ENCODE results near the gene STX3. TPM values are rescaled to one million over a fixed set of nuclear protein-coding genes. Genes with fewer than 3 reads are reported as not detected.
"Not testable (repeated sequence)": the region's sequence is repeated elsewhere in the genome, so short reads cannot be mapped to it uniquely, and the experiment has no call there.

Gene STX3
- polyA plus RNA-seq, 2 donors = 8.9 to 10.6 TPM

DNA sequence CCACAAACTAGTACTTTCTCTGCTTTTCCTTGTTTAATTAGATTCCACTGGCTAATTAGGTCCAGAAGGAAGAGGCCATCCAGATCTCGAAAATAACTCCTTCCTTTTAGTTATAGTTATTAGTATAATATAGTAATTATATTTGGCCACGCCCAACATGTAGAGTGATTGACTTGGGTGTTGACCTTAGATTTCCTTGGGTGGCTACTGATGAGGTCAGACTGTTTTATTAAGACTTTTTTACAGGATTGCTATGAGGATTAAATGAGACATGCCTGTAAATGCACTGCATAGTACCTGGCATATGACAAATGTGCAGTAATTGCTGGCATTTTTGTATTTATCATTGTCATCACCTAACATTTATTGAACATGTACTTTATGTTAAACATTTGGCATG, 26.9 kb downstream of the STX3 start:
- no peak overlapping the region for H3K27ac ChIP-seq (ENCODE audit: low read depth in 2 of 2, low read length in 1 of 2)
- no peaks in the 10 kb centered on the region for H3K27me3 ChIP-seq (ENCODE audit: control insufficient read depth in 1 of 2, insufficient read depth in 2 of 2, low read length in 2 of 2)
- WGBS, 2 donors = 72 to 86% methylated on average over 2 of the region's 2 CpGs
- no peaks in the 10 kb centered on the region for H3K9me3 ChIP-seq (ENCODE audit: control insufficient read depth in 2 of 2, insufficient read depth in 1 of 2, low read depth in 1 of 2, low read length in 1 of 2)
- peaks cover 0 to 3% of the 10 kb centered on the region in 2 donors for H3K36me3 ChIP-seq (ENCODE audit: control insufficient read depth in 2 of 2, insufficient read depth in 2 of 2, low read length in 1 of 2)
- H3K4me3 ChIP-seq (ENCODE audit: low read depth in 1 of 2, low read length in 2 of 2) = no peak overlapping the region
- H3K4me1 ChIP-seq (ENCODE audit: control insufficient read depth in 2 of 2, insufficient read depth in 2 of 2, low read length in 1 of 2) = peaks cover 0 to 1% of the 10 kb centered on the region in 2 donors

DNA sequence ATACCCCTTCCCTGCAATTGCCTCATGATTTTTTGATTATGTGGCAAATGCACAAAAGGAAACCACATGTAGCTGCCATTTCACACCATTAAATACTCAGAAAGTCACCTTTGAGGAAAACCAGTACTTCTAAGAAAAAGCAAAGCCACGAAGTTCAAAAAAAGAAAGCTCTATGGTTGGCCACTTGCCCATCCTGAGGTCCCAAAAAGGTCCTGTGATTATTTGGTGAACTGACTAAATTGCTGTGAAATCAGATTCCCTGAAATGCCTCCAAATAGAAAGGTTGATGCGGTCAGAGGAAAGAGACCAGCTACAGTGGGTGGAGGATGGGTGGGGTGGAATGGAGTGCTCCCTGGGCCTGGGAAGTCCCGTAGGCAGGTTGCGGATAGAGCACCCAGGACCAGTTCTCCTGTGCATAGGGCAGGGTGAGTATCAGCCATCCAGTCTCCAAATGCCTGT, 28.5 kb downstream of the STX3 start:
- Histone ChIP-seq H3K36me3 (ENCODE audit: control insufficient read depth in 2 of 2, insufficient read depth in 2 of 2, low read length in 1 of 2) (peaks cover 0 to 3% of the 10 kb centered on the region in 2 donors), H3K27ac (ENCODE audit: low read depth in 2 of 2, low read length in 1 of 2) (no peak overlapping the region), H3K27me3 (ENCODE audit: control insufficient read depth in 1 of 2, insufficient read depth in 2 of 2, low read length in 2 of 2) (no peaks in the 10 kb centered on the region), H3K4me3 (ENCODE audit: low read depth in 1 of 2, low read length in 2 of 2) (no peak overlapping the region), H3K4me1 (ENCODE audit: control insufficient read depth in 2 of 2, insufficient read depth in 2 of 2, low read length in 1 of 2) (peaks cover 0 to 4% of the 10 kb centered on the region in 2 donors), H3K9me3 (ENCODE audit: control insufficient read depth in 2 of 2, insufficient read depth in 1 of 2, low read depth in 1 of 2, low read length in 1 of 2) (no peaks in the 10 kb centered on the region)
- WGBS, 2 donors = 74 to 82% methylated on average over 4 of the region's 4 CpGs

DNA sequence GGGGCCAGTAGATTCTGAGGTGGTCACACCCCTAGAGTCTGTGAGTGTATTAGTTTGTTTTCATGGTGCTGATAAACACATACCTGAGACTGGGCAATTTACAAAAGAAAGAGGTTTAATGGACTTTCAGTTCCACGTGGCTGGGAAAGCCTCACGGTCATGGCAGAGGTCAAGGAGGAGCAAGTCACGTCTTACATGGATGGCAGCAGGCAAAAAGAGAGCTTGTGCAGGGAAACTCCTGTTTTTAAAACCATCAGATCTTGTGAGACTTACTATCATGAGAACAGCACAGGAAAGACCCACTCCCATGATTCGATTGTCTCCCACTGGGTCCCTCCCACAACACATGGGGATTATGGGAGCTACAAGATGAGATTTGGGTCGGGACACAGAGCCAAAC, 29.3 kb downstream of the STX3 start:
- not testable (repeated sequence) for H3K4me1 ChIP-seq (ENCODE audit: control insufficient read depth in 2 of 2, insufficient read depth in 2 of 2, low read length in 1 of 2); H3K27ac ChIP-seq (ENCODE audit: low read depth in 2 of 2, low read length in 1 of 2); H3K36me3 ChIP-seq (ENCODE audit: control insufficient read depth in 2 of 2, insufficient read depth in 2 of 2, low read length in 1 of 2); H3K4me3 ChIP-seq (ENCODE audit: low read depth in 1 of 2, low read length in 2 of 2); H3K27me3 ChIP-seq (ENCODE audit: control insufficient read depth in 1 of 2, insufficient read depth in 2 of 2, low read length in 2 of 2); H3K9me3 ChIP-seq (ENCODE audit: control insufficient read depth in 2 of 2, insufficient read depth in 1 of 2, low read depth in 1 of 2, low read length in 1 of 2)
- 85 to 88% methylated on average over 5 of the region's 5 CpGs for WGBS, 2 donors

DNA sequence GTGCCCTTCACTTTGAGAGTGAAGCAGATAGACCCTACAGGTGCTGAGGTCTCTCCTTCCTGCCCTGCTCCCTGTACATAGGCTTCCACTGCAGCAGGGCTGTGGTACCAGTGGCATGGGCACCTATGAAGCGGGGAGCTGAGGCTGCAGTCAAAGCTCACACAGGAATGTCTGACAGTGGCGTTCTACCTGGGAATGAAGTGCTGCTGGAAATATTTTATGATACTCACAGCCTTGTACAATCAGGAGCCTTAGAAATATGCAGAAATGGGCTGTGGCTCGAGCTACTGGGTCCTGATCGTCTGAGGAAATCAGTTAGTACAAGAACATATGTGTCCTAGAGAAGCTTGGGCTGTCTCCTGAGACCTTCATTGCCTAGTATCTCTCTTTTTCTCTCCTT, 30.6 kb downstream of the STX3 start:
- Histone ChIP-seq H3K27ac (ENCODE audit: low read depth in 2 of 2, low read length in 1 of 2) (no peak overlapping the region), H3K4me3 (ENCODE audit: low read depth in 1 of 2, low read length in 2 of 2) (no peak overlapping the region), H3K27me3 (ENCODE audit: control insufficient read depth in 1 of 2, insufficient read depth in 2 of 2, low read length in 2 of 2) (no peaks in the 10 kb centered on the region), H3K9me3 (ENCODE audit: control insufficient read depth in 2 of 2, insufficient read depth in 1 of 2, low read depth in 1 of 2, low read length in 1 of 2) (no peaks in the 10 kb centered on the region), H3K4me1 (ENCODE audit: control insufficient read depth in 2 of 2, insufficient read depth in 2 of 2, low read length in 1 of 2) (peaks cover 0 to 4% of the 10 kb centered on the region in 2 donors), H3K36me3 (ENCODE audit: control insufficient read depth in 2 of 2, insufficient read depth in 2 of 2, low read length in 1 of 2) (peaks cover 0 to 4% of the 10 kb centered on the region in 2 donors)
- 92 to 93% methylated on average over 4 of the region's 4 CpGs for WGBS, 2 donors

DNA sequence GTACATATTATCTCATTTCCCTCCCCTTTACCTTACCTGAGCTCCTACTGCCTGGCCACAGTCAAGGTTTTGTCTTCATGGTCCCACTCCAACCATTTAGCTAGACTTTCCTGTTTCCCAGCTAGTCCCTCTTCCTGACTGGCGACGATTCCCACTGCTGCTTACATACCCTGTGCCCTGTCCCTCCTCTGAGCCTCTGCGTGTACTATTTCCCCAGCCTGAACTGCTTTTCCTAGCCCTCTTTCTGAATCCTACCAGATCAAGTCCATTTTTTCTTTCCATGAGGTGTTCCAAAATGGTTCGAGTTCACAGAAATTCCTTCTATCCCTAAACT, 32.0 kb downstream of the STX3 start:
- H3K4me1 ChIP-seq (ENCODE audit: control insufficient read depth in 2 of 2, insufficient read depth in 2 of 2, low read length in 1 of 2) = peaks cover 0 to 4% of the 10 kb centered on the region in 2 donors
- 69 to 76% methylated on average over 4 of the region's 4 CpGs for WGBS, 2 donors
- peaks cover 0 to 7% of the 10 kb centered on the region in 2 donors for H3K36me3 ChIP-seq (ENCODE audit: control insufficient read depth in 2 of 2, insufficient read depth in 2 of 2, low read length in 1 of 2)
- no peak overlapping the region for H3K27ac ChIP-seq (ENCODE audit: low read depth in 2 of 2, low read length in 1 of 2)
- no peak overlapping the region for H3K4me3 ChIP-seq (ENCODE audit: low read depth in 1 of 2, low read length in 2 of 2)
- no peaks in the 10 kb centered on the region for H3K27me3 ChIP-seq (ENCODE audit: control insufficient read depth in 1 of 2, insufficient read depth in 2 of 2, low read length in 2 of 2)
- no peaks in the 10 kb centered on the region for H3K9me3 ChIP-seq (ENCODE audit: control insufficient read depth in 2 of 2, insufficient read depth in 1 of 2, low read depth in 1 of 2, low read length in 1 of 2)

DNA sequence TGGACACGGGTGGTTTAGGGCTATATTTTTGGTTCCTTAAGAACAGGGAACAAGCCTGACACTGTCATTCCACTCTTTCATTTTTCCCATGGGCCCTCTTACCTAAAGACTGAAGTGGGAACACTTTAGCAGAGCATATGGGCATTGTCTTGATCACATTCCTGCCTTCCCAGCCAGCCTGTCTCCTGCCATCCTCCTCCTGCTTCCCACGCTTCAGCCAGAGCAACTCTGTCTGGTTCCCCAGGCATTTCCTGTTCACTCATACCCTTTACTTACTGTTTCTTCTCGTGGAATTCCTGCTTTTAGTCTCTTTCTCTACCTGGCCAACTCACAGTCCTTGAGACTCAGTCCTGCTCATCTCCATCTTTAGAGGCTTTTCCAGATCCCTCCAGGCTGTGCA, 32.6 kb downstream of the STX3 start:
- Histone ChIP-seq H3K27me3 (ENCODE audit: control insufficient read depth in 1 of 2, insufficient read depth in 2 of 2, low read length in 2 of 2) (no peaks in the 10 kb centered on the region), H3K27ac (ENCODE audit: low read depth in 2 of 2, low read length in 1 of 2) (no peak overlapping the region), H3K4me1 (ENCODE audit: control insufficient read depth in 2 of 2, insufficient read depth in 2 of 2, low read length in 1 of 2) (peaks cover 0 to 4% of the 10 kb centered on the region in 2 donors), H3K36me3 (ENCODE audit: control insufficient read depth in 2 of 2, insufficient read depth in 2 of 2, low read length in 1 of 2) (peaks cover 0 to 10% of the 10 kb centered on the region in 2 donors), H3K4me3 (ENCODE audit: low read depth in 1 of 2, low read length in 2 of 2) (no peak overlapping the region), H3K9me3 (ENCODE audit: control insufficient read depth in 2 of 2, insufficient read depth in 1 of 2, low read depth in 1 of 2, low read length in 1 of 2) (no peaks in the 10 kb centered on the region)
- WGBS, 2 donors = 61 to 66% methylated on average over 3 of the region's 3 CpGs

DNA sequence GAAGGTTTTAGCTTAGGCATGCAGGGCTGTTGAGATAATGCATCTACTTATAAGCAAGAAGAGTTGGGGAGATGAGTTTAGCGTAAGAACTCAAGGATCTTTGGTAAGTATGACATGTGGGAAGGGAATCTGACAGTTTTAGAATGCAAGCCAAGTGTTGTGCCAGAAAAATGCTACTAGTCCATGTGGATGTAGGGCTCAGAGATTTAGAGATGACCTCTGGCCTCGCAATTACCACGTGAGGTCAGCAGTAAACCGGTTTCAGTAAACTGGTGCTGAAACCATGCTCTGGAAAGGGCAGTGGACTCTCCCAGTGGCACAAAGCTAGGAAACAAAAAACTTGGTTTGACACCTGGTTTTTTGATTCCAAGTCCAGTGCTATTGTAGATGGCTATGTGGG, 36.5 kb downstream of the STX3 start:
- Histone ChIP-seq H3K36me3 (ENCODE audit: control insufficient read depth in 2 of 2, insufficient read depth in 2 of 2, low read length in 1 of 2) (peaks cover 11 to 29% of the 10 kb centered on the region in 2 donors), H3K4me1 (ENCODE audit: control insufficient read depth in 2 of 2, insufficient read depth in 2 of 2, low read length in 1 of 2) (peaks cover 0 to 4% of the 10 kb centered on the region in 2 donors), H3K27me3 (ENCODE audit: control insufficient read depth in 1 of 2, insufficient read depth in 2 of 2, low read length in 2 of 2) (no peaks in the 10 kb centered on the region), H3K9me3 (ENCODE audit: control insufficient read depth in 2 of 2, insufficient read depth in 1 of 2, low read depth in 1 of 2, low read length in 1 of 2) (no peaks in the 10 kb centered on the region), H3K27ac (ENCODE audit: low read depth in 2 of 2, low read length in 1 of 2) (no peak overlapping the region), H3K4me3 (ENCODE audit: low read depth in 1 of 2, low read length in 2 of 2) (no peak overlapping the region)
- 88 to 94% methylated on average over 4 of the region's 4 CpGs for WGBS, 2 donors

DNA sequence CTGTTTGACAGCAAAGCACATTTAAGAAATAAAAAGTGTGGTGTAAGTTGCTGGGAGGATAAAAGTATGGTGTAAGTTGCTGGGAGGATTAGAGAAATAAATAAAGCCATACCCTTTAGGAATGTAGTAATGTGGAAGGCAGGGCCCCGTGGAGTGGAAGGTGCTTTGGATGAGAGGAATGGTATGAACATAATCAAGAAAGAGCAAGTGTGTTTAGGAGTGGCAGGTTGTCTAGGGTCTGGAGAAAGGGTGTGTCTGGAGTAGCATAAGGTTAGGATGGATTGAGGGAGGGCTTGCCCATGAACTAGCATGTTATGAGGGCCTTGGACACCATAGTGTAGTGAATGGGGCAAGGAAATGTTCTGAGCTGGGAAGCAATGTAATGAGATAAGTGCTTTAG, 37.3 kb downstream of the STX3 start:
- no peaks in the 10 kb centered on the region for H3K4me1 ChIP-seq (ENCODE audit: control insufficient read depth in 2 of 2, insufficient read depth in 2 of 2, low read length in 1 of 2)
- no peak overlapping the region for H3K4me3 ChIP-seq (ENCODE audit: low read depth in 1 of 2, low read length in 2 of 2)
- H3K9me3 ChIP-seq (ENCODE audit: control insufficient read depth in 2 of 2, insufficient read depth in 1 of 2, low read depth in 1 of 2, low read length in 1 of 2) = no peaks in the 10 kb centered on the region
- WGBS, 2 donors = 83 to 84% methylated on average over 1 of the region's 1 CpG
- no peak overlapping the region for H3K27ac ChIP-seq (ENCODE audit: low read depth in 2 of 2, low read length in 1 of 2)
- peaks cover 13 to 30% of the 10 kb centered on the region in 2 donors for H3K36me3 ChIP-seq (ENCODE audit: control insufficient read depth in 2 of 2, insufficient read depth in 2 of 2, low read length in 1 of 2)
- no peaks in the 10 kb centered on the region for H3K27me3 ChIP-seq (ENCODE audit: control insufficient read depth in 1 of 2, insufficient read depth in 2 of 2, low read length in 2 of 2)

DNA sequence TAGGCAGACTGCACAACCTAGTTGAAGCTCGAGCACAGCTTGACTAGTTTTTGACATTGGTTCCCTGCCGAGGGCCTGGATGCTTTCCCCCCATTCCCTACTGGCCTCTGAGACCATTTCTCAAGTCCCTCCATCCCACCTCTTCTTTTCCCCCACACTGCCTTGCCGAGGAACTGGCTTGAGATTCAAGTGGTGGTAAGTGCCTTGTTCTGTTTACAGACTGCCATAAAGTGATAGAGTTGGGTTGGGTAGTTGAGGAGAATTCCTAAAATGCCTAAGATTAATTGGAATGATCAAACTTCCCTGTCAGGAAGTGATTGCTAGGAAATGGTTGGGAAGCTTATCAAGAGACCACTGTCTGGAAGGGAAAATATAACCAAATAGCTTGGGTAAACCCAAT, 39.2 kb downstream of the STX3 start:
- 83 to 89% methylated on average over 3 of the region's 3 CpGs for WGBS, 2 donors
- Histone ChIP-seq H3K9me3 (ENCODE audit: control insufficient read depth in 2 of 2, insufficient read depth in 1 of 2, low read depth in 1 of 2, low read length in 1 of 2) (no peaks in the 10 kb centered on the region), H3K4me3 (ENCODE audit: low read depth in 1 of 2, low read length in 2 of 2) (no peak overlapping the region), H3K27ac (ENCODE audit: low read depth in 2 of 2, low read length in 1 of 2) (no peak overlapping the region), H3K27me3 (ENCODE audit: control insufficient read depth in 1 of 2, insufficient read depth in 2 of 2, low read length in 2 of 2) (no peaks in the 10 kb centered on the region), H3K4me1 (ENCODE audit: control insufficient read depth in 2 of 2, insufficient read depth in 2 of 2, low read length in 1 of 2) (no peaks in the 10 kb centered on the region), H3K36me3 (ENCODE audit: control insufficient read depth in 2 of 2, insufficient read depth in 2 of 2, low read length in 1 of 2) (peaks cover 14 to 32% of the 10 kb centered on the region in 2 donors)

DNA sequence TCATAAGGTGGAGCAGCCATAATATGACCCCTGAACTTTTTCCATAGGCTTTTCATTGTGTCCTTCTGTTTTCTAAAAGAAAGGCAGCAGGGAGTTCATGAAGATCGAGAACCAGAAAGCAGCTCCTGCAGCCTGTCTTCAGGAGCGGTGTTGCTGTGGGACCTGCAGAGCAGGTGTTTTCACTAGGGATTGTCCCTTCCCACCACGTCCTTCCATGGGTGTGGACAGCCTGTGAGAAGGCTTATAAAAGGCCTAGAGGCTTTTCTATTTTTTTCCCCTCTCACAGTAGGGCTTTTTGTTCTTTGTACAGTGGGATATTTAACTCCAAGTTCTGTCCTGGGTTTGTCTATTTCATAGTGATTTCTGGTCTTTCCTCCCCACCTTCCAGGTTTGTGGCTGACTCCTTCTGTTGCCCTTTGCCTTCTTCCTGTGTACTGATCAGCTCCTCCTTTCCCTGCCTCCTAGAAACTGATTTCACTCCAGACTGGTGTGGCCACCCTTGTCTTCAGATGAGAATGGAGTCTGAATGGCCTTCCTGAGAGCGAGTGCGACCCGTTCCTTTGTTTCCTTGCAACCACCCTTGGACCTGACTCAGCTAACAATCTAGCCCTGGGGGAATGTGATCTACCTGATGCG, 45.3 kb downstream of the STX3 start:
- no peaks in the 10 kb centered on the region for H3K9me3 ChIP-seq (ENCODE audit: control insufficient read depth in 2 of 2, insufficient read depth in 1 of 2, low read depth in 1 of 2, low read length in 1 of 2)
- peaks cover 7 to 10% of the 10 kb centered on the region in 2 donors for H3K36me3 ChIP-seq (ENCODE audit: control insufficient read depth in 2 of 2, insufficient read depth in 2 of 2, low read length in 1 of 2)
- H3K4me3 ChIP-seq (ENCODE audit: low read depth in 1 of 2, low read length in 2 of 2) = no peak overlapping the region
- 70 to 74% methylated on average over 7 of the region's 7 CpGs for WGBS, 2 donors
- H3K4me1 ChIP-seq (ENCODE audit: control insufficient read depth in 2 of 2, insufficient read depth in 2 of 2, low read length in 1 of 2) = no peaks in the 10 kb centered on the region
- H3K27ac ChIP-seq (ENCODE audit: low read depth in 2 of 2, low read length in 1 of 2) = peak overlapping the region; percentile 43 to 52
- H3K27me3 ChIP-seq (ENCODE audit: control insufficient read depth in 1 of 2, insufficient read depth in 2 of 2, low read length in 2 of 2) = no peaks in the 10 kb centered on the region

Data from esophagus (tissue), 2 donors.